HG03139 (cell line): ENCODE measurements around the gene RIOK1.

Experiments
- ATAC-seq: cut with Tn5 transposase; IDR thresholded peaks from one replicate; pipeline ENCODE4 v1.9.1; 2021; ENCODE audit not compliant: unreplicated experiment

RIOK1 gene

GRCh38 chr6:7406743-7407142, 17.1 kb downstream of the RIOK1 start:
- ATAC-seq, result no peak

- ATAC-seq, result no peak
These were observed 20.1 kb downstream of the RIOK1 start for GRCh38 chr6:7409740-7410139.

GRCh38 chr6:7410851-7411250, 21.2 kb downstream of the RIOK1 start:
- no peak for ATAC-seq

- no peak for ATAC-seq
These were observed 21.7 kb downstream of the RIOK1 start for GRCh38 chr6:7411328-7411727.

GRCh38 chr6:7413151-7413823, 23.7 kb downstream of the RIOK1 start:
- no peak for ATAC-seq

GRCh38 chr6:7414811-7415210, 25.2 kb downstream of the RIOK1 start:
- ATAC-seq, result no peak

GRCh38 chr6:7417684-7418083, 28.1 kb downstream of the RIOK1 start:
- no peak for ATAC-seq

GRCh38 chr6:7418238-7418905, 28.8 kb downstream of the RIOK1 start:
- ATAC-seq, result no peak

- ATAC-seq, result no peak
These were observed 29.5 kb downstream of the RIOK1 start for GRCh38 chr6:7419065-7419464.

- no peak for ATAC-seq
These were observed 31.5 kb downstream of the RIOK1 start for GRCh38 chr6:7421066-7421465.

- no peak for ATAC-seq
These were observed 34.5 kb downstream of the RIOK1 start for GRCh38 chr6:7424058-7424457.

GRCh38 chr6:7424967-7425807, 35.6 kb downstream of the RIOK1 start:
- ATAC-seq, result no peak

- no peak for ATAC-seq
These were observed 36.2 kb downstream of the RIOK1 start for GRCh38 chr6:7425808-7426190.

- ATAC-seq, result no peak
These were observed 37.0 kb downstream of the RIOK1 start for GRCh38 chr6:7426447-7427169.

- ATAC-seq, result no peak
These were observed 41.7 kb downstream of the RIOK1 start for GRCh38 chr6:7431313-7431673.

GRCh38 chr6:7431674-7432390, 42.2 kb downstream of the RIOK1 start:
- no peak for ATAC-seq

GRCh38 chr6:7432391-7433120, 42.9 kb downstream of the RIOK1 start:
- no peak for ATAC-seq

GRCh38 chr6:7433121-7433617, 43.6 kb downstream of the RIOK1 start:
- no peak for ATAC-seq

- no peak for ATAC-seq
These were observed 45.1 kb downstream of the RIOK1 start for GRCh38 chr6:7434672-7435071.

- no peak for ATAC-seq
These were observed 48.4 kb downstream of the RIOK1 start for GRCh38 chr6:7438011-7438410.
